GM19324 (cell line): ENCODE results near the gene CAPN5.

Experiments
- ATAC-seq: cut with Tn5 transposase; IDR thresholded peaks from one replicate; pipeline ENCODE4 v1.9.1; 2021; ENCODE audit warnings: mild to moderate bottlenecking, moderate library complexity; ENCODE audit not compliant: unreplicated experiment, low FRiP score

CAPN5 gene

GRCh38 chr11:77062924-77063323 lies 3.8 kb upstream of the CAPN5 start:
- no peak for ATAC-seq

- no peak for ATAC-seq
Observed at GRCh38 chr11:77063407-77063806, 3.4 kb upstream of the CAPN5 start.

GRCh38 chr11:77063861-77064260 lies 2.9 kb upstream of the CAPN5 start:
- ATAC-seq, result no peak

GRCh38 chr11:77064648-77065217 lies 2.0 kb upstream of the CAPN5 start:
- ATAC-seq, result no peak

- no peak for ATAC-seq
Observed at GRCh38 chr11:77065878-77066228, 918 bp upstream of the CAPN5 start.

GRCh38 chr11:77067861-77068443 lies 1.2 kb downstream of the CAPN5 start:
- no peak for ATAC-seq

- ATAC-seq, result no peak
Observed at GRCh38 chr11:77068457-77069335, 1.9 kb downstream of the CAPN5 start.

GRCh38 chr11:77069336-77069968 lies 2.7 kb downstream of the CAPN5 start:
- no peak for ATAC-seq

- ATAC-seq, result no peak
Observed at GRCh38 chr11:77069969-77070582, 3.3 kb downstream of the CAPN5 start.

GRCh38 chr11:77071077-77071476 lies 4.3 kb downstream of the CAPN5 start:
- ATAC-seq, result no peak

GRCh38 chr11:77071671-77072605 lies 5.2 kb downstream of the CAPN5 start:
- no peak for ATAC-seq

GRCh38 chr11:77072851-77073327 lies 6.1 kb downstream of the CAPN5 start:
- ATAC-seq, result no peak

GRCh38 chr11:77073328-77074001 lies 6.7 kb downstream of the CAPN5 start:
- ATAC-seq, result no peak

GRCh38 chr11:77074205-77074604 lies 7.4 kb downstream of the CAPN5 start:
- ATAC-seq, result no peak

GRCh38 chr11:77074626-77075221 lies 8.0 kb downstream of the CAPN5 start:
- no peak for ATAC-seq

GRCh38 chr11:77075425-77075905 lies 8.7 kb downstream of the CAPN5 start:
- ATAC-seq, result no peak

GRCh38 chr11:77079666-77080065 lies 12.9 kb downstream of the CAPN5 start:
- no peak for ATAC-seq

- ATAC-seq, result no peak
Observed at GRCh38 chr11:77080643-77081210, 14.0 kb downstream of the CAPN5 start.
